ENCODE results near the gene PLA2G4A.

PLA2G4A gene

DNA sequence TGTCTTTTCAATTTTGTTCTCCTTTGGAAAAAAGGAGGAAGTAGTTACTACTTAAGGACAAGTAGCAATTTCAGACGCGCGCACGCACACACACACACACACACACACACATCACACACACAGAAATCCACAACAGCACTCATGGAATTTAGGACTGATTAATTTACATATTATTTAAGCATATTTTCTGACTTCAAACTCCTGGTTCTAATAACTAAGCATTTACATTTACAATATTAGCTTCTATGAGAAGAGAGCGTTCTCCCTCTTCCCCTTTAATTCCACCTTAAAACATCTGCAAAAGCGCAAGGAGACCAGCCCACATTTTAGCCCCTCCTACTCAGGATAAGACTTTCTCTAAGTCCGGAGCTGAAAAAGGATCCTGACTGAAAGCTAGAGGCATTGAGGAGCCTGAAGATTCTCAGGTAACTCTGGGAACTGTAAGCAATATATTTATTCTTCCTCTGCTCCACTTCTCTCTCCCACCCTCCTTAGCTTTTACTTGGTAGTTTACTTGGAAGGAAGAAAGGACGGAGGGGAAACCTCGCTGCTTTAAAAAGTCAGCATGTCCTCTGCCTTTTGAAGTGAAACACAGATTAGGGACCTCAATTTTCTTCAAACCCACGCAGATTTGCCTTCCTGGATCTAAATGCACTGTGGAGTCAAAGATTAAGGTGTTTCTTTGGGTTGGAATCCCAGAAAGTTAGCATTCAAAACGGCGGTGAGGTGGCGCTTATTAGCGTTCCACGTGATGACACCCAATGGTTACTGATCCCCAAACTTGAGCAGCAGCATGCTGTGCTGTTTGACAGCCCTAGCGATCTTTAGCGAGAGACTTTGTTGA is at the start of gene PLA2G4A:
PLA2G4A (plus strand) TSS at position 339 of the 844 bp plus-strand sequence. CDS start 25,406 bp downstream, outside the sequence.
- DNase-seq = no peak

DNA sequence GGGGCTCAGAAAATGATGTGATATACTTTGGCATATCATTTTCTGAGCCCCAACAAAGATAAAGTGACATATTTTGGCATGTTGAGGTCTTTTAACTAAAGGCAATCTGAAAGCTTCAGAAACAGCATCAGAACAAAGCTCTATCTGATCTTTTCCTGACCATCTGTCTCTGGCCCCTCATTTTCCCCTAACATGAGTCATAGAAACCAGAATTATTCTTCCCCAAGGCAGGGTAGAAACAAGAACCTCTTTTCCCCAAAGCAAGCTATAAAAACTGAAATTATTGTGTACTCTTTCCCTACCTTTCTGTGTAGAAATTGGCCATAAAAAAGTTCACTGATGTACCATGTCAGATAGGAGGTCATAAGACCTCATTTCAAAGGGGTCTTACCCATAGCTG is 48.7 kb upstream of the PLA2G4A start:
- no peak for DNase-seq

DNA sequence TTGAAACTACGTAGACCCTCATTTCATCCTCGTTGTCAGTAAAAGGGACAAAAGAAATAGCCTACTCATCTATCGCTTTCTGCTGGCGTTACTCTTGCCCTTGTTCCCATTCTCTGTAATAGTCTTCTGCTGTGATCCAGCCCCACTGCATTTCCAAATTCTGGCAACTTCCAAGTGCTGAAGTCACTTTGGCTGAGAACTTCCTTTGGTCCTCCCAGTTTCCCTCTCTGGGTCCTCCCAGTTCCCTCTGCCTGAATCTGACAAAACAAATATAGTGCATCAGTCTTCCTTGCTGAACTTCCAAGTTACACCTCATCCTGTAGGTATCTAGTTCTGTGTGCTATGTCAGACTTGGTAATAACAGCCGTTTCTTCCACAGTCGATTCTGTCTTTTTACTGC is 47.0 kb upstream of the PLA2G4A start:
- DNase-seq = no peak

DNA sequence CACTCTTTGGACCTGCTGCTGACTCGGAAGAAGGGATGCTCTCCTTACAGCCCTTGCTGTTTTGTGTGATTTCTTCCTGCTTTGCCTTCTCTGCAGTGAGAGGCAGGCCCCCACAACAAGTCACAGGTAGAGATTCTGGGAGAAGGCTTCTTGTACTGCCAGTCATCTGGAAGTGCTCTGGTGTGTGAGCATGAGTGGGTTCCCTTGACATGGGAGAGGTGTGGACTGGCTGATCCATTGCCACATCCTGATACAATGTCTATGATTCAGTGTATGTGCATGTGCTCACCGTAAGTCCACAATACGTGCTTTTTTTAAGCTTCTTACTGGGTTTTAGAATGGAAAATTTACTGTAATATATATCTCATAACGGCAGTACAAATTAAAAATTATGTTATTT is 46.0 kb upstream of the PLA2G4A start:
- no peak for DNase-seq

DNA sequence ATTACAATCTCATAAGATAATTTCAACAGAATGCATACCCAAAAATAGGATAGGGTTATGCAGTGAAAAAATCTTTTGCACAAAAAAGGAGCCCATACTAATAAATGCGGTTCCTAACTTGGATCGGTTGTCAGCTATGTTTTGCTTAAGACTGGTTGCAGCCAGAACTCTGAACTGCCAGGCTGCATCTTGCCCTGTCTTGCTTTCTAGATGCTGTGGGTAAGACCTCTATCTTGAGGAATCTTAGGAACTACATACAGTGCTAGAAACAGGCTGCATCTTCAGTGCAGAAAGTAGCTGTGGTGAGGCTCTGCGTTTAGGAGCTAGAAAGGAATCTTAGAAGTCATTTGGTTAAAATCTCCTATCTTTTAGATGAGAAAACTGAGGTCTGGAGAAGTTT is 45.6 kb upstream of the PLA2G4A start:
- DNase-seq = no peak

DNA sequence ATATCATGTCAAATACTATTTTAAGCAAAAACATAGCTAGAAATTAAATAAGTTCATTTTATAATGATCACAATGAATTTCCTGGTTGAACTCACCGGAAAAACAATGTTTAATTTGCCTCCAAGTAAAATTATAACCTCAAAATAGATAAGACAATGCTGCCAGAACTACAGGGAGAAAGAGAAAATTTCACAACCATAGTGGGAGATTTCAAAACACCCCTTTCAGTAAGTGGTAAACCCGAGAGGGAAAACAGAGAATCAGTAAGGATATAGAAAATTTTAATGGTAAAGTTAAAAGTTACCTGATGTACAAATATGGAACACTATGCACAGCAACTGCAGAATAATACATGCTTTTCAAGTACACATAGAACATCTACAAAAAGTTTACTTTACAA is 43.2 kb upstream of the PLA2G4A start:
- no peak for DNase-seq

DNA sequence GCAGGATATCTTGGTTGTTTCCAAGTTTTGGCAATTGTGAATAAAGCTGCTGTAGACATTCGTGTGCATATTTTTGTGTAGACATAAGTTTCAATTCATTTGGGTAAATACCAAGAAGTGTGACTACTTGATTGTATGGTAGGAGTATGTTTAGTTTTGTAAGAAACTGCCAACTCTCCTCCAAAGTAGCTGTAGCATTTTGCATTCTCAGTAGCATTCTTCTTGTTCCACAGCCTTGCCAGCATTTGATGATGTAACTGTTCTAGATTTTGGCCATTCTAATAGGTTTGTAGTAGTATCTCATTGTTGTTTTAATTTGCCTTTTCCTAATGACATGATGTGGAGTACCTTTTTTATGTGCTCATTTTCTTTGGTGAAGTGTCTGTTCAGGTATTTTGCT is 38.6 kb upstream of the PLA2G4A start:
- no peak for DNase-seq

DNA sequence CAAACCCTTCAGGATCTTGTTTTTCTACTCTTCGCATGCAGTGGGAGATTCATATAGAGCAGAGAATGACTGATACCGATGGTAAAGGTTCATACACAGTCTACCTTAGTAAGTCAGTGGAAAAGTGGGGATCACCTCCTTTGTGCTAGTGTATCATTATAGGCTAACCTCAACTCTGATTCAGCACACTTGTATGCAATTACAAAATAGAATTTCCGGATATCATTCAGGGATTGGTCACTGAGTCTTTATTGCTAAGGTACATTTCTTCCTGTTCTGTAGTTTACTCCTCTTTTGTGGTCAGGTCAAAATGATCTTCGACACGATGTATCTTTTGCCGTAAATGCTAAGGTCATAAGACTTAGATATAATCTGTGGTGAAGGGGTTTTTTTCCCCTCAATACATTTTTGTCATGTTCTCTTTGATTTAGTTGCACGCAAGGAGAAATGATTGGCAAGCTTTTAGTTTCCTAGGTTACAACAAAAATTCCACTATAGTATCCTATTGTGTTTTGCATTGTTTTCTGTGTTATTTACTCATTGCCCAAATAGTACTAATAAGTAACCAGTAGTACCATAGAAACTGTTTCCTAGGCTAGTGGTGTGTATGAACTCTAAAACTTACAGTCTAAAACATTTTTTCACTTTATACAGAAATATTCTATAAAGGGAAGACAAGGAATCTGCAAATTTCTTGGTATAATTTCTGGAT is 35.7 kb upstream of the PLA2G4A start:
- no peak for DNase-seq

DNA sequence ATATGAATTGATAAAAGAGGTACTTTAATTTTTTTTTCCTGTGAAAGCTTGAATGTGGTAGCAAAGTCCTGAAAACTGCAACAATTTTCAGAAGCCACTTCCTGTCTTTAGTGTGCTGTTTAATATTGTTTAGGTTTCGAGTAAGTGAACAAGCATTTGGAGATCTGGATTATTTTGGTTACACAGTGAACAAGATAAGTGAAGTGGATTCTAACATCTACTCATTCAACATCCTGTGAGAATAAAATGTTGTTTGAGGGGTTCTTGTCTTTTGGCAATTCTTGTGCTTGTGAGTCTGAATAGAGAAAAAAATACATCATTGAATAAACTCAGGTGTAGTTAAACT is 35.2 kb upstream of the PLA2G4A start:
- no peak for DNase-seq

DNA sequence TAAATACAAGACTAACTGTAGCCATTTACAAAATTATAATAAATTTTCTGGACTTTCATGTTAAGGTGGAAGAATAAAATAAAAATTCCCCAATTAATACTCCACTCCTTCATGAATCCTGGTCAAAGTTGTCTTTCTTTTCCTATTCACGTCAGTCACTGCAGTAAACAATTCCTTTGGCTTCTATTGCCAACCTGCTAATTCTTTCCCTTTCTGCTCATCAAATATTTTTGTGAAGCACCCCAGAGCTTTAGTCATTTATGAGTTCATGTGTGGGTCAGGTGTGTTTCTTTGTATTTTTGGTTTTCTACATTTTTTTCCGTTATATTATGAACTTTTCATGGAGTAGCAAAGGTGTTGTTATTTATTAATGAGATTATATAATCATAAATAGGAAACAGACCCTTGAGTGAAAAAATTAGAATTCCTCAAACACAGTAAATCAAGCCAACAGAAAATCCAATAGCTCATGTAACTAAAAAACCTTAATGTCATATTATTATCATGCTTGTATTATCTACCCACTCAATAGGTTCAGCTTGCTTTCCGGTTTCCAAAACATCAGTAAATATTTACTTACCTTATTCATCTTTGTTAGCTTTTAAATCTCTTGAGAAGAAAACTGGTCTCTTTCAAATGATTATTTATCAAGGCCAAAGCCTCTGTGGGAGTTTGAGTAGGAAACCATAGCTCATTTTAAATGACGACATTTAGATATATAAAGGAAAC is 29.6 kb upstream of the PLA2G4A start:
- DNase-seq = no peak

DNA sequence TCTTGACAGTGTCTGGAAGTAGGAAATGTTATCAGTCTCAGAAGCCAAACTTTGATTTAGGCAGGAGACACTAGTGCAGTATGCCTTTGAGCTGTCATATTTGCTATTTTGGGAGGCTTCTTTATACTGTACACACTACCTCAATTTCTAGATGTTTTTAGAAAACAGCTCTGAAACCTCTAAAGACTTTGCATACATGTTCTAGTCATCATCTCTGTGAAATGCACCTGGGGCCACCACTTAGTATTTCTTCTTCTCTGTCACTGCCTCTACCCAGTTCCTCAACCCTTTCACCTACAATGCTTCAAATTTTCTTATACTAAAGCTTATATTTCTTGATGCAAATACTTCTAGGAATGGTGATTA is 29.1 kb upstream of the PLA2G4A start:
- DNase-seq = no peak

DNA sequence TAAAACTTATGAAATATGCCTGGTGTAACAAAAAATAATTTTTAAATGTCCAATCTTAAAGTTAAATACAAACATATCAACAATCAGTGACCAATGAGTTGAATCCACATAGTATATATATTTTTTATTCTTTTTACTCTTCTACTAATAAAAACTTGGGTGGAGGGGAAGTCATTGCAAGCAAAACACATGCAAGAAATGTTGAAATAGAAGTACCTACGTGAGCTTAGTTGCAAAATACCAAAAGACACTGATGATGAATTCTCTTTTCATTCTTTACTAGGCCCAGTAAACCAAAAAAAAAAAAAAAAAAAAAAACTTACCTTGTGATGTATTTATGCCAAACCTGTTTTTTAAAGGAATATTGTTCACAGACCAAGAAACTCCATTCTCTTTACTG is 26.4 kb upstream of the PLA2G4A start:
- DNase-seq = no peak

DNA sequence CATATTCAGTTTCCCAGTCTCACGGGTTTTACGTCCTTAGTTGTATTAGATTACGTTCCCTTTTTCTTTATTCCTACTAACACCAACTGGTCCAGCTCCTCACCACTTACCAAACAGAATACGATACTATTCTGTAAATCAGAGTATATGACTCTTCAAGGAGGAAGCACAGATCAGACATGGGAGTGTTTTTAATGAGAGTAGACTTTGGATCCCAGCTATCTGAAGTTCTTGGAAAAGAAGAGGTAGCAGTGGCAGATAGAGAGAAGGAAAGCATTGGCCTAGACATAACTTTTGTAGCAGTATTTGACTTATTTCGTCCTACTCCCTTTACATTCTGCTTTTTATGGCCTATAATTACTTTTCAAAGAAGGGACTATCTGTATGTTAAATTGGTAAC is 24.1 kb upstream of the PLA2G4A start:
- no peak for DNase-seq

DNA sequence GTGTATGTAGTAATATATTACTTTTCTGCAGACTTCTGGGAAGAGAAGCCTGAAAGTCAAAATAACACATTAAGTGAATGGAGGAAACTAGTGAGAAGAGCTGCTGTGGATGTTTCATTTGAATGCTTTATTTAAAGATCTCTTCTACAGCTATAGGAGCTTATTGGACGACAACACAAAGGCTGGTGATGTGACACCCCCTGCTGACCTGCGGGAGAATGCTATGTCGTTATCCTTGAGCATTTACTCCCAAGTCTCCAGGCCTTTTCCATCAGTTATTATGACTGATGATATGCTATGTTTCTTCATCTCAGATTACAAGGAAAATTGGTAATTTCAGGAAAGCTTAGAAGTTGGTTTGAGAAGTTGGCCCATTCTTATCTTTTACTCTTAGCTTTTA is 22.3 kb upstream of the PLA2G4A start:
- DNase-seq = no peak

DNA sequence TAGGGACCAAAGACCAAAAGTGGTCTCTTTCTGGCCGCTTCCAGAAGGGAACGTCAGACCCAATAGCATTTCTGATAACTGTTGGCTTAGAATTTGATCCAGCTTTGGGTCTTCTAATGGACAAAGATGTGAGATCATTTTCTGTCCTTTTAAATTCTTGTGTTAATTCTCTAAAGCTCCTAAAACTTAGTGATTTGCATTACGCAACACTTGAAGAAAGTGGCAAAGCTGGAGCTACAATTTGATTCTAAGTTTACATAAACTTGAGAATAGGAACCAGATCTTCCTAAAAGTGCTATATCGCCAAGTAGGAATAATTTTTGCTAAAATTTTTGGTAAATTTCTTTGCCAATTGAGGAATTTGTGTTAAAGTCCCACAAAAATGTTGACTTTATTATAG is 21.6 kb upstream of the PLA2G4A start:
- no peak for DNase-seq

DNA sequence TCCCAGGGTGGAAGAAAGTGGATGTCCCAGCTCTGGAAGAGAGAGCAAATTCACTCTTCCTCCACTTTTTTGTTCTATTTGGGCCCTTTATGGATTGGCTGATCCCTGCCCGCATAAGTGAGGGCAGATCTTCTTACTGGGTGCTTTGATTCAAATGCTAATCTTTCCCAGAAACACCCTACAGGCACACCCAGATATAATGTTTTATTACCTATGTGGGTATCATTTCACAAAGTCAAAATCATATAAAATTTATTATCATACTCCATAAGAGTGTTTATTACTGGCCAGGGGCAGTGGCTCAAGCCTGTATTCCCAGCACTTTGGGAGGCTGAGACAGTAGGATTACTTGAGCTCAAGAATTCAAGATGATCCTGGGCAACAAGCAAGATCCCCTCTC is 16.9 kb upstream of the PLA2G4A start:
- DNase-seq = no peak

DNA sequence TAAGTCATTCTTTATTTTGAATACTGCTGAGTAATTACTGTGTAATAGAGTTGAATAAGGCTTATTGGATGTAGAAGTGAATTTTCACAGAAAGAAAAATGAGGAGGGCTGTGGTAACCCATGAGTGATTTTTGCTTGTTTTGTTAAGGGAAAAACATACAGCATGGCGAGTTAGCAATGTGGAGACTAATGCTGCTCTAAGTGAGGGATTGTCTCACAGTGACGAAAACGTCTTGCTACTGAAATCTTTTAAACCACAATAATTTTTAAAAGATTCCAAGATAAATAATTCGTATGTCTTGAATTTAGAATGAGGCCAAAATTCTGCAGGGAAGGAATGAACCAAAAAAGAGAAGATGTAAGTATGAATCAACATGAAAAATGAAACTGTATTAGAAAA is 16.2 kb upstream of the PLA2G4A start:
- no peak for DNase-seq

DNA sequence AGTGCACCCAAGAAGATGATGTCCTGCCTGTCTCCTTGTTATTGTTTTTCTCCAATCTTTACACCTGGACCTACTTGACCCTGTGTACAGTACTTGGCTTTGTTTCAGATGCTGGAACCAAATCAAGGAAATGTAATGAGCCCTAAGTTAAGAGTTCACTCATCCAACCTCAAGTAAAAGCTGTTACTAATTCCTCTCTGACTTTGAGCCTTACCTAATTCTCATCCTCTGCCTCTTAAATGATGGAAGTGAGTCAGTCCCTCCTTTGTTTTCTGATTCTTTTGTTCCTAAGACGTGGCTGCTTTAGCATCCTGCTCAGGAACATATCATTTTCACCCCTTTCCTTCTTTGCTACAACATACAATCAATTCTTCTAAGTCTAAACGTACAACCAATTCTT is 15.3 kb upstream of the PLA2G4A start:
- DNase-seq = no peak

DNA sequence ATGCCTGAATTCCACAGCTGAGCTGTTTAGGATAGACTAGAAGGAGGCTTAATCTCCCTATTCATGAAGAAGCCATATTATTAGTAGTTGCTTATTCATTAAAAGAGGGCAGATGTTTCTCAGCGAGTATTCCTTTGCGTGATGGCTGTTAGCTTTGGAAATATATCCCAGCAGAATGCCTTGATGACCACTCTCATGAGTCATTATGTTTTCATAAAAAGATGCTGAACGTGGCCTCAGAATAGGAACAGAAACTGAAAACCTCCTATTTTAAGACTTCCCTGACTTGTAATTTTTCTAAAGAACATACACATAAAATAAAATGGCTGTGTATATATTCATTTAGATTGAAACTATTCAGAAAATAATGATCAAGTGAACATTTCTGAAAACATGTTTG is 9.6 kb upstream of the PLA2G4A start:
- no peak for DNase-seq

DNA sequence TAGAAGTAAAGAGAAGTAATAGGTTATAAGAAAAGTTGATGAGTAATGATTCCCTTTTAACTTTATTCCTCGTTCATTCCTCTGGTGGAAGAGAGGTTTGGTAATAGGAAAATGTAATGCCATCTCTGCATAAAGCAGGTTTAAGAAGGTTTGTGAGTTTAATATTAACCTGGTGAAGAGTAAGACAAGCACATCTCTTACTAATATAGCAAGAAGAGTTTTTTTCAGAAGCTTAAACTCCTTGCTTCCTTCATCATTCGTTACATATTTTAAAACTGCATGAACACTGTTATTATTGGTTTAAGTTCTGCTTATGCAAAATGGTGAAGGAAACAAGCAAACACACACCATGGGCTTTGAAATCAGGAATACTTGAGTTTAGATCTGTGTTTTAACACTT is 9.2 kb upstream of the PLA2G4A start:
- no peak for DNase-seq

DNA sequence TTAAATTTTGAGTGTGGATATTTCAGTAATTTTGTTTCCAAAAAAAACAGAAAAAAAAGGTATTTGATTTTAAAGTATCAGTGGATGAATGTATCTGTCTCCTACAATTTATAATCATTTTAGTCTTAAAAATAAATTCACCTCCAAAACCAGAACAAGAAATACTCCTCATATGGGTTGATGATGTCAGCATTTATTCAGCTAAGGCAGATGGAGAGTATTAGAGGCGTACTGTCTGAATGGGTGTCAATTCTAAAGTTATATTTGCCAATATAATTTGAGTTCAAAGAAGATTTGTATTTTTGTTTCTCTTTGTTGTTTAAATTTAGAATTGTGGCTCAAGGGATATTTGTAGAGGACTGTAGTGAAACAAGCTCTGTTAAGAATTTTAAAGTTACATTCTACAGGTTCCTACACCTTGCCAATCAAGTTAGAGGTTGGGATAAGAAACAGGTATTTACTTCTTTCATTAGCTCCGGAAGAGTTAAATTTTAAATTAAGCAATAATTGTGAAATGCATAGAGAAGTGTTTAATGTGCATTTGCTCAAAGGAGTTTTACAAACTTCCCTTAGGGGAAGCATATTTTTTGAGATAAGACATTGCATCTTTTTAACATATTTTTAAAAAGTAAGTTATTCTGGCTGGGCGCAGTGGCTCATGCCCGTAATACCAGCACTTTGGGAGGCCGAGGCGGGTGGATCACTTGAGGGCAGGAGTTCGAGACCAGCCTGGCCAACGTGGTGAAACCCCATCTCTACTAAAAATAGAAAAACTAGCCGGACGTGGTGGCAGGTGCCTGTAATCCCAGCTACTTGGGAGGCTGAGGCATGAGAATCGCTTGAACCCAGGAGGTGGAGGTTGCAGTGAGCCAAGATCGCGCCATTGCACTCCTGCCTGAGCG is 1.2 kb downstream of the PLA2G4A start:
- DNase-seq = no peak

DNA sequence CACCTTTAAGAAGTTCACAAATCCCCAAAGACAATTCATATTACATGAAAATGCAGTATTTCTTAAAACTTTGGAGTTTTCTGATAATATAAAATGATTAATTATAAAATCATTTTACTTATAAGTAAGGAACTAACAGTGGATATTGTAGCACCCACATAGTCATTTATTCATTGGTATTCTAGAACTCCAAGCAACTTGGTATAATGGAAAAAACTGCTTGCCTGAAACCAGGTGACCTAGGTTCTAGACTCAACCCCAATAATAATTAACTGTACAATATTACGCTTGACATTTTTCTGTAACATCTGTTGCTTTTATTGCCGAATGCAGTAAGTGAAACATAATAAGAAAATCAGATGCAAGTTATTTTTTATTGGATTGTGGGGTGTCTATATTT is 2.4 kb downstream of the PLA2G4A start:
- no peak for DNase-seq

DNA sequence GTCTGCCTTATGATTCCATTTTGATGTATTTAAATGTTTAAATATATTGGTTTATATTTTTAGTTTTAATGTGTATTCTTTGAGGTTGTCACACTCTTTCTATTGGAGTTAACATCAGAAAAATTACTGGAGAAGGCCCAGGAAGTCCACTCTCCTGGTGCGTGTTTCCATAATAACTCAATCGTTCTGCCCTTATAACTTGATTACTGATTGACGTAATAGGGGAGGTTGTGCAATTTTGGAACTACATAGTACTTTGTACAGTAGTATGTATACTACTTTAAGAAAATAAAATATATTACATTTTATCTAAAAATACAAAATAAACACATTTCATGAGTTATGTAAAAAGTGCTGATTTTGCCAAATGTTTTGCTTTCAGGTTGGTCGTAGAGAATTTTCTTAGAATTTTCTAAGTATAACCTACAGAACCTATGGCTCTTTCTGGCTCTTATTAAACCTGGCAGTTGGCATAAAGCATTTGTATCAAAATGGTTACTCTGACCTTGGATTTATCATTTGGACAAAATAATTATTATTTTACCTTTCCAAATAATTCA is 5.7 kb downstream of the PLA2G4A start:
- DNase-seq = no peak

Data from NCI-H1436 (cell line).